Keratinocyte (primary cell): ENCODE data around the gene NUP54.
A peak's percentile ranks its signal among the peaks of the same experiment; 100 is the strongest.

Experiments used
- CTCF ChIP-seq, 3 experiments: IDR thresholded peaks in 1 of 3; conservative IDR thresholded peaks in 1 of 3; optimal IDR thresholded peaks in 1 of 3; 2 replicates in 2 of 3; 3 replicates in 1 of 3; pipeline versions ENCODE3 to v1.5.1; 2011; ENCODE audit warnings: low read length in 3 of 3, mild to moderate bottlenecking in 3 of 3, moderate library complexity in 2 of 3, control low read depth in 1 of 3, inconsistent platforms in 1 of 3; ENCODE audit not compliant: insufficient read depth in 2 of 3; ENCODE audit errors: extremely low read depth in 1 of 3
- EZH2 ChIP-seq: IDR thresholded peaks from one replicate; pipeline ENCODE4 v1.6.1; 2012; ENCODE audit warnings: inconsistent platforms, mild to moderate bottlenecking, low read length, moderate library complexity

- TF ChIP-seq CTCF (optimal IDR thresholded peaks at IDR 0.05 in 1 of 3, IDR thresholded peaks at IDR 0.05 in 1 of 3, conservative IDR thresholded peaks at IDR 0.05 in 1 of 3; ENCODE audit: extremely low read depth in 1 of 3, insufficient read depth in 2 of 3, low read length in 3 of 3) (peak; percentile 63 to 80 (median 71)), EZH2 (no peak)
Measured at GRCh38 chr4:76067652-76068286, 80.4 kb downstream of the NUP54 start.
